Neural cell (in vitro differentiated cells): ENCODE results near the gene ARFGEF3.

Source experiments
- CTCF ChIP-seq: fragments of 450-650 bp; IDR thresholded peaks from 2 replicates; pipeline ENCODE4 v1.5.1; 2014; ENCODE audit warnings: antibody characterized with exemption, mild to moderate bottlenecking, moderate library complexity; ENCODE audit not compliant: poor library complexity, severe bottlenecking
- EP300 ChIP-seq: fragments of 450-650 bp; conservative IDR thresholded peaks from 2 replicates; pipeline ENCODE4 v1.6.1; 2014; ENCODE audit warnings: antibody characterized with exemption, mild to moderate bottlenecking, moderate library complexity; ENCODE audit not compliant: poor library complexity, severe bottlenecking
- EZH2 ChIP-seq: fragments of 200-600, 300-800 bp; shearing (Covaris generic), sonication (generic); IDR thresholded peaks from 2 replicates; pipeline ENCODE4 v1.6.1; 2014; ENCODE audit warnings: antibody characterized with exemption, low read length, borderline replicate concordance, mild to moderate bottlenecking; ENCODE audit not compliant: insufficient read depth, poor library complexity, severe bottlenecking
- MXI1 ChIP-seq: fragments of 450-650 bp; conservative IDR thresholded peaks from 2 replicates; pipeline ENCODE4 v1.6.1; 2014; ENCODE audit warnings: antibody characterized with exemption, mild to moderate bottlenecking; ENCODE audit not compliant: poor library complexity, severe bottlenecking
- POLR2AphosphoS5 ChIP-seq: IDR thresholded peaks from 2 replicates; pipeline ENCODE4 v1.6.1; 2012
- RAD21 ChIP-seq: fragments of 450-650 bp; conservative IDR thresholded peaks from 2 replicates; pipeline ENCODE4 v1.6.1; 2014; ENCODE audit warnings: antibody characterized with exemption, mild to moderate bottlenecking, moderate library complexity
- REST ChIP-seq: IDR thresholded peaks from 2 replicates; pipeline ENCODE4 v1.6.1; 2012; ENCODE audit warnings: borderline replicate concordance
- SMC3 ChIP-seq: fragments of 450-650 bp; conservative IDR thresholded peaks from 2 replicates; pipeline ENCODE4 v1.6.1; 2014; ENCODE audit warnings: antibody characterized with exemption, mild to moderate bottlenecking, moderate library complexity; ENCODE audit not compliant: poor library complexity
- TAF1 ChIP-seq: IDR thresholded peaks from 2 replicates; pipeline ENCODE4 v1.6.1; 2012; ENCODE audit warnings: low read depth

GRCh38 chr6:138248011-138248410 is 86.3 kb downstream of the ARFGEF3 start:
- TF ChIP-seq CTCF (no peak), EZH2 (no peak), EP300 (no peak), REST (no peak), POLR2AphosphoS5 (no peak), RAD21 (no peak), SMC3 (no peak), TAF1 (no peak), MXI1 (no peak)
